SKM-1 treated with dmso at 0.1 percent for 144 hours (cell line): ENCODE data around the gene TSTD1.
"Not testable (repeated sequence)": the region's sequence is repeated elsewhere in the genome, so short reads cannot be mapped to it uniquely, and the experiment has no call there.

Source experiments
- DNase-seq: peaks from one replicate; lab custom pipeline; 2025; ENCODE audit not compliant: unreplicated experiment; lab: John Stamatoyannopoulos, UW

Gene TSTD1

GRCh38 chr1:161012420-161012819 lies 26.3 kb downstream of the TSTD1 start:
- no peak for DNase-seq

- no peak for DNase-seq
These were observed 29.1 kb downstream of the TSTD1 start for GRCh38 chr1:161009602-161010211.

- no peak for DNase-seq
These were observed 29.8 kb downstream of the TSTD1 start for GRCh38 chr1:161008869-161009510.

GRCh38 chr1:161007369-161007768 lies 31.4 kb downstream of the TSTD1 start:
- DNase-seq: no peak

- DNase-seq: no peak
These were observed 32.2 kb downstream of the TSTD1 start for GRCh38 chr1:161006563-161006962.

GRCh38 chr1:161001525-161001924 lies 37.2 kb downstream of the TSTD1 start:
- DNase-seq: no peak

- no peak for DNase-seq
These were observed 37.9 kb downstream of the TSTD1 start for GRCh38 chr1:161000736-161001480.

GRCh38 chr1:160999376-160999775 lies 39.4 kb downstream of the TSTD1 start:
- no peak for DNase-seq

GRCh38 chr1:160997323-160998038 lies 41.3 kb downstream of the TSTD1 start:
- peak; percentile 66 for DNase-seq

GRCh38 chr1:160996178-160996577 lies 42.6 kb downstream of the TSTD1 start:
- DNase-seq: no peak

- peak; percentile 34 for DNase-seq
These were observed 45.1 kb downstream of the TSTD1 start for GRCh38 chr1:160993544-160994193.

GRCh38 chr1:160992036-160992435 lies 46.7 kb downstream of the TSTD1 start:
- not testable (repeated sequence) for DNase-seq
